Liver (tissue), 9 donors: ENCODE measurements around the gene SEZ6L. TPM values are rescaled to one million over a fixed set of nuclear protein-coding genes. Genes with fewer than 3 reads are reported as not detected.

ENCODE experiments used
- DNase-seq: peaks from one replicate; pipeline ENCODE4 v3.0.0-alpha.2; 2017; ENCODE audit warnings: low spot score
- H3K27ac ChIP-seq, 2 donors: one replicate each; pipeline ENCODE4 v1.7.0; 2013; ENCODE audit warnings: inconsistent platforms in 2 of 2, low read length in 2 of 2, control low read depth in 1 of 2, low read depth in 1 of 2, mild to moderate bottlenecking in 1 of 2
- H3K27me3 ChIP-seq, 4 donors: one replicate each; pipeline versions ENCODE4 v1.6.1 to v1.7.0; 2013; ENCODE audit warnings: low read length in 3 of 4, inconsistent platforms in 1 of 4, mild to moderate bottlenecking in 1 of 4, moderate library complexity in 1 of 4; ENCODE audit not compliant: control insufficient read depth in 4 of 4, insufficient read depth in 4 of 4
- H3K36me3 ChIP-seq, 4 donors: one replicate each; pipeline versions ENCODE4 v1.6.1 to v1.7.0; 2013; ENCODE audit warnings: low read length in 3 of 4, mild to moderate bottlenecking in 3 of 4, low read depth in 1 of 4, moderate library complexity in 1 of 4; ENCODE audit not compliant: control insufficient read depth in 4 of 4, insufficient read depth in 3 of 4
- H3K4me1 ChIP-seq, 4 donors: one replicate each; pipeline versions ENCODE4 v1.6.1 to v1.7.0; 2013; ENCODE audit warnings: low read length in 3 of 4, mild to moderate bottlenecking in 3 of 4, moderate library complexity in 1 of 4; ENCODE audit not compliant: control insufficient read depth in 4 of 4, insufficient read depth in 4 of 4
- H3K4me3 ChIP-seq, 3 donors: one replicate each; pipeline versions ENCODE4 v1.6.1 to v1.7.0; 2013; ENCODE audit warnings: low read length in 3 of 3, control low read depth in 1 of 3, low read depth in 1 of 3, mild to moderate bottlenecking in 1 of 3
- H3K9ac ChIP-seq, 2 donors: one replicate each; pipeline ENCODE4 v1.7.0; 2013; ENCODE audit warnings: low read length in 2 of 2, mild to moderate bottlenecking in 2 of 2, moderate library complexity in 2 of 2, control low read depth in 1 of 2, low read depth in 1 of 2
- H3K9me3 ChIP-seq, 4 donors: one replicate each; pipeline versions ENCODE4 v1.6.1 to v1.7.0; 2013; ENCODE audit warnings: low read length in 3 of 4; ENCODE audit not compliant: control insufficient read depth in 4 of 4
- ATF3 ChIP-seq: IDR thresholded peaks from 2 replicates; pipeline ENCODE4 v1.6.1; 2016; ENCODE audit warnings: antibody characterized with exemption
- CTCF ChIP-seq: fragments of 150-350 bp; IDR thresholded peaks from 2 replicates; pipeline ENCODE4 v1.5.1; 2017; ENCODE audit warnings: improper control_type of control experiment, low read depth, low read length; ENCODE audit not compliant: missing input control
- EGR1 ChIP-seq, 2 donors: IDR thresholded peaks; 2 replicates each; pipeline ENCODE4 v1.6.1; 2016 to 2018; ENCODE audit warnings: antibody characterized with exemption in 2 of 2, low read depth in 2 of 2
- FOXA1 ChIP-seq: IDR thresholded peaks from 2 replicates; pipeline ENCODE4 v1.6.1; 2016; ENCODE audit warnings: antibody characterized with exemption
- FOXA2 ChIP-seq: IDR thresholded peaks from 2 replicates; pipeline ENCODE4 v1.6.1; 2016; ENCODE audit warnings: antibody characterized with exemption
- GABPA ChIP-seq, 2 donors: IDR thresholded peaks in 1 of 2; conservative IDR thresholded peaks in 1 of 2; 2 replicates each; pipeline ENCODE4 v1.6.1; 2016; ENCODE audit warnings: antibody characterized with exemption in 2 of 2, mild to moderate bottlenecking in 1 of 2, moderate library complexity in 1 of 2
- HNF4A ChIP-seq, 2 donors: conservative IDR thresholded peaks; 2 replicates each; pipeline ENCODE4 v1.6.1; 2016; ENCODE audit warnings: antibody characterized with exemption in 2 of 2, mild to moderate bottlenecking in 2 of 2
- HNF4G ChIP-seq: IDR thresholded peaks from 2 replicates; pipeline ENCODE4 v1.6.1; 2016; ENCODE audit warnings: antibody characterized with exemption
- JUND ChIP-seq, 2 donors: IDR thresholded peaks; 2 replicates each; pipeline ENCODE4 v1.6.1; 2016; ENCODE audit warnings: antibody characterized with exemption in 2 of 2
- MAX ChIP-seq: IDR thresholded peaks from 2 replicates; pipeline ENCODE4 v1.6.1; 2016; ENCODE audit warnings: antibody characterized with exemption
- NR2F2 ChIP-seq: IDR thresholded peaks from 2 replicates; pipeline ENCODE4 v1.6.1; 2016; ENCODE audit warnings: antibody characterized with exemption
- RAD21 ChIP-seq, 2 donors: IDR thresholded peaks; 2 replicates each; pipeline ENCODE4 v1.6.1; 2016; ENCODE audit warnings: antibody characterized with exemption in 2 of 2, mild to moderate bottlenecking in 2 of 2
- REST ChIP-seq: IDR thresholded peaks from 2 replicates; pipeline ENCODE4 v1.6.1; 2016; ENCODE audit warnings: antibody characterized with exemption, mild to moderate bottlenecking
- RXRA ChIP-seq, 2 donors: IDR thresholded peaks; 2 replicates each; pipeline ENCODE4 v1.6.1; 2017 to 2018; ENCODE audit warnings: antibody characterized with exemption in 2 of 2, mild to moderate bottlenecking in 1 of 2
- SP1 ChIP-seq: IDR thresholded peaks from 2 replicates; pipeline ENCODE4 v1.6.1; 2018; ENCODE audit warnings: antibody characterized with exemption, mild to moderate bottlenecking
- TAF1 ChIP-seq: conservative IDR thresholded peaks from 2 replicates; pipeline ENCODE4 v1.6.1; 2016; ENCODE audit warnings: antibody characterized with exemption, mild to moderate bottlenecking
- YY1 ChIP-seq: IDR thresholded peaks from 2 replicates; pipeline ENCODE4 v1.6.1; 2016; ENCODE audit warnings: antibody characterized with exemption, mild to moderate bottlenecking
- ZBTB33 ChIP-seq: IDR thresholded peaks from 2 replicates; pipeline ENCODE4 v1.6.1; 2016; ENCODE audit warnings: antibody characterized with exemption
- WGBS: extraction: QIAGEN DNeasy Blood & Tissue Kit; methylation state at CpG from one replicate; pipeline ENCODE4 v1.1.7; 2013; 5-methylcytosine and 5-hydroxymethylcytosine counted together
- polyA plus RNA-seq, 2 donors: library from polyadenylated mRNA; stranded (reverse) in 1 of 2; unstranded in 1 of 2; fragments of 200-250 nt in 1 of 2; fragments of >200 nt in 1 of 2; fragmentation: Nextera tagmentation in 1 of 2; extraction: Ambion mirVana in 1 of 2; gene quantifications; one replicate each; pipeline versions ENCODE4 v1.2.1 to v1.2.3, GENCODE V29; 2013 to 2015
- total RNA-seq, 2 donors: library from RNA; depleted of rRNA; stranded (reverse); fragments of >200 nt; gene quantifications; one replicate each; pipeline ENCODE4 v1.2.3, GENCODE V29; 2014
- donor health status: healthy.
- donor health status: healthy.
- donor health status: healthy.
- donor health status: healthy.
- donor health status: healthy.

The SEZ6L gene
- total and polyA plus RNA-seq, 4 donors = under 0.01 to 0.70 (median 0.08) TPM; not detected in 1

- no peak for TF ChIP-seq ATF3
- TF ChIP-seq CTCF = peak; percentile 73
- TF ChIP-seq RAD21 (IDR thresholded peaks at IDR 0.05) = peak; percentile 77 to 89
- TF ChIP-seq GABPA (IDR thresholded peaks at IDR 0.05 in 1 of 2, conservative IDR thresholded peaks at IDR 0.05 in 1 of 2) = no peak
- WGBS = 29% methylated on average over 4 of the region's 4 CpGs
- Histone ChIP-seq H3K4me3 (no peak overlapping the region), H3K27ac (no peak overlapping the region), H3K4me1 (no peaks in the 10 kb centered on the region), H3K27me3 (peaks cover 0 to 7% (median 3%) of the 10 kb centered on the region in 4 donors), H3K9ac (no peak overlapping the region), H3K9me3 (no peaks in the 10 kb centered on the region), H3K36me3 (no peaks in the 10 kb centered on the region)
- peak; percentile 49 for DNase-seq
Measured at GRCh38 chr22:26330971-26331625, 161.8 kb downstream of the SEZ6L start.

GRCh38 chr22:26333088-26333800 is 164.0 kb downstream of the SEZ6L start:
- 58% methylated on average over 5 of the region's 5 CpGs for WGBS
- H3K9me3 ChIP-seq = no peaks in the 10 kb centered on the region
- DNase-seq = no peak
- no peaks in the 10 kb centered on the region for H3K4me1 ChIP-seq
- H3K27me3 ChIP-seq = peaks cover 0 to 7% (median 3%) of the 10 kb centered on the region in 4 donors
- H3K27ac ChIP-seq = no peak overlapping the region
- TF ChIP-seq RXRA (IDR thresholded peaks at IDR 0.05) (no peak), ATF3 (no peak), MAX (no peak), HNF4G (no peak), RAD21 (IDR thresholded peaks at IDR 0.05) (no peak), FOXA1 (no peak), HNF4A (conservative IDR thresholded peaks at IDR 0.05) (no peak), YY1 (no peak), SP1 (no peak), CTCF (no peak), ZBTB33 (no peak), NR2F2 (no peak), FOXA2 (no peak), EGR1 (IDR thresholded peaks at IDR 0.05; ENCODE audit: low read depth in 2 of 2) (no peak), TAF1 (no peak), JUND (IDR thresholded peaks at IDR 0.05) (no peak), GABPA (IDR thresholded peaks at IDR 0.05 in 1 of 2, conservative IDR thresholded peaks at IDR 0.05 in 1 of 2) (no peak), REST (no peak)
- no peak overlapping the region for H3K9ac ChIP-seq
- no peak overlapping the region for H3K4me3 ChIP-seq
- no peaks in the 10 kb centered on the region for H3K36me3 ChIP-seq
